Measurements from ENCODE around the gene MAP4K5. TPM values are rescaled to one million over a fixed set of nuclear protein-coding genes. Genes with fewer than 3 reads are reported as not detected.

Gene MAP4K5
- total RNA-seq, 4 donors from 2014 or later: 73.6 to 143 (median 124) TPM

- TF ChIP-seq POLR2A (IDR thresholded peaks at IDR 0.05) (no peak), CTCF (IDR thresholded peaks at IDR 0.05) (no peak)
- Histone ChIP-seq H3K9me3 (no peaks in the 10 kb centered on the region), H3K27ac (no peak overlapping the region), H3K4me1 (no peaks in the 10 kb centered on the region), H3K4me3 (no peak overlapping the region), H3K27me3 (no peaks in the 10 kb centered on the region), H3K36me3 (no peaks in the 10 kb centered on the region)
- no peak for DNase-seq
- 92 to 93% methylated on average over 14 of the region's 14 CpGs for WGBS, 2 donors
- intact Hi-C loops (cut with DNase I): no loop called here
Measured at GRCh38 chr14:50381823-50382287, 150.5 kb downstream of the MAP4K5 start.

GRCh38 chr14:50381008-50381407 lies 151.4 kb downstream of the MAP4K5 start:
- no peaks in the 10 kb centered on the region for H3K36me3 ChIP-seq
- 100% methylated on average over 1 of the region's 1 CpG for WGBS, 2 donors
- H3K27me3 ChIP-seq: no peaks in the 10 kb centered on the region
- H3K9me3 ChIP-seq: no peaks in the 10 kb centered on the region
- H3K4me3 ChIP-seq: no peak overlapping the region
- DNase-seq: no peak
- TF ChIP-seq POLR2A (IDR thresholded peaks at IDR 0.05): no peak
- TF ChIP-seq CTCF (IDR thresholded peaks at IDR 0.05): no peak
- no peaks in the 10 kb centered on the region for H3K4me1 ChIP-seq
- intact Hi-C loops (cut with DNase I): no loop called here
- H3K27ac ChIP-seq: no peak overlapping the region

- Histone ChIP-seq H3K27ac (no peak overlapping the region), H3K36me3 (no peaks in the 10 kb centered on the region), H3K9me3 (no peaks in the 10 kb centered on the region), H3K4me3 (no peak overlapping the region), H3K27me3 (no peaks in the 10 kb centered on the region), H3K4me1 (no peaks in the 10 kb centered on the region)
- intact Hi-C loops (cut with DNase I): no loop called here
- TF ChIP-seq POLR2A (IDR thresholded peaks at IDR 0.05): no peak
- no peak for TF ChIP-seq CTCF (IDR thresholded peaks at IDR 0.05)
- 100% methylated on average over 1 of the region's 1 CpG for WGBS, 2 donors
- no peak for DNase-seq
Measured at GRCh38 chr14:50380455-50380854, 151.9 kb downstream of the MAP4K5 start.

GRCh38 chr14:50379563-50379962 lies 152.8 kb downstream of the MAP4K5 start:
- no peaks in the 10 kb centered on the region for H3K27me3 ChIP-seq
- no peak for DNase-seq
- WGBS, 2 donors: 71 to 79% methylated on average over 2 of the region's 2 CpGs
- no peaks in the 10 kb centered on the region for H3K4me1 ChIP-seq
- no peak overlapping the region for H3K27ac ChIP-seq
- no peaks in the 10 kb centered on the region for H3K36me3 ChIP-seq
- no peak for TF ChIP-seq CTCF (IDR thresholded peaks at IDR 0.05)
- intact Hi-C loops (cut with DNase I): no loop called here
- no peaks in the 10 kb centered on the region for H3K9me3 ChIP-seq
- no peak overlapping the region for H3K4me3 ChIP-seq

- no peak for DNase-seq
- TF ChIP-seq POLR2A (IDR thresholded peaks at IDR 0.05) (no peak), CTCF (IDR thresholded peaks at IDR 0.05) (no peak)
- WGBS, 2 donors: 80 to 85% methylated on average over 4 of the region's 4 CpGs
- Histone ChIP-seq H3K27me3 (no peaks in the 10 kb centered on the region), H3K4me1 (no peaks in the 10 kb centered on the region), H3K27ac (no peak overlapping the region), H3K9me3 (no peaks in the 10 kb centered on the region), H3K36me3 (no peaks in the 10 kb centered on the region), H3K4me3 (no peak overlapping the region)
- intact Hi-C loops (cut with DNase I): no loop called here
Measured at GRCh38 chr14:50377550-50378085, 154.8 kb downstream of the MAP4K5 start.

Data from esophagus squamous epithelium (tissue), 5 donors.